ENCODE measurements around the gene AMOTL2.

GRCh38 chr3:134395103-134395502, 20.9 kb upstream of the AMOTL2 start:
- TF ChIP-seq CTCF (IDR thresholded peaks at IDR 0.05) (no peak), REST (IDR thresholded peaks at IDR 0.05; ENCODE audit: insufficient read depth in 1 of 2, low read depth in 2 of 2, low read length in 1 of 2) (no peak), POLR2AphosphoS5 (IDR thresholded peaks at IDR 0.05; ENCODE audit: low read depth, low read length) (no peak), SIN3A (IDR thresholded peaks at IDR 0.05; ENCODE audit: borderline replicate concordance, insufficient read depth, low read depth, low read length) (no peak), TCF7L2 (IDR thresholded peaks at IDR 0.05; ENCODE audit: low read depth, low read length) (no peak)

All from Panc1 (cell line).